Prostate gland (tissue), 2 donors: ENCODE measurements around the gene RAB14. TPM values are rescaled to one million over a fixed set of nuclear protein-coding genes. Genes with fewer than 3 reads are reported as not detected.
A peak's percentile ranks its signal among the peaks of the same experiment; 100 is the strongest.

Experiments
- DNase-seq: peaks from one replicate; pipeline ENCODE4 v3.0.0-alpha.2; 2019; ENCODE audit warnings: low spot score
- H3K27ac ChIP-seq, 2 donors: fragments of 200-600 bp; sonication (generic); 2 replicates each; pipeline ENCODE4 v1.5.1; 2017 to 2019
- H3K27me3 ChIP-seq: fragments of 200-600 bp; sonication (generic); replicated peaks from 2 replicates; pipeline ENCODE4 v1.5.1; 2019; ENCODE audit not compliant: insufficient read depth
- H3K36me3 ChIP-seq, 2 donors: fragments of 200-600 bp; sonication (generic); 1 replicate in 1 of 2; 2 replicates in 1 of 2; pipeline versions ENCODE4 v1.5.1 to v1.8.1; 2017 to 2019
- H3K4me1 ChIP-seq: fragments of 200-600 bp; sonication (generic); replicated peaks from 2 replicates; pipeline ENCODE4 v1.5.1; 2019
- H3K4me3 ChIP-seq, 2 donors: fragments of 200-600 bp; sonication (generic); 2 replicates each; pipeline ENCODE4 v1.5.1; 2017 to 2019
- H3K9me3 ChIP-seq: fragments of 200-600 bp; sonication (generic); 2 replicates; pipeline ENCODE4 v1.5.1; 2017
- CTCF ChIP-seq, 4 experiments: fragments of 200-600 bp in 2 of 4; fragments of 450-650 bp in 2 of 4; sonication (generic) in 2 of 4; IDR thresholded peaks; 1 replicate in 3 of 4; 2 replicates in 1 of 4; pipeline ENCODE4 v1.5.1; 2016 to 2019; ENCODE audit warnings: antibody characterized with exemption in 4 of 4, mild to moderate bottlenecking in 2 of 4, moderate library complexity in 2 of 4
- POLR2A ChIP-seq: fragments of 450-650 bp; IDR thresholded peaks from one replicate; pipeline ENCODE4 v1.6.1; 2016; ENCODE audit warnings: antibody characterized with exemption, mild to moderate bottlenecking
- POLR2AphosphoS5 ChIP-seq: sonication (generic); formaldehyde crosslinking; IDR thresholded peaks from one replicate; pipeline ENCODE4 v1.6.1; 2017; ENCODE audit warnings: antibody characterized with exemption
- WGBS: methylation state at CpG from one replicate; pipeline ENCODE4 v1.1.5; 2018; 5-methylcytosine and 5-hydroxymethylcytosine counted together
- intact Hi-C: fragments of 100-400 bp; cut with DNase I; formaldehyde crosslinking; loops from one replicate; pipeline ENCODE4 v1.14.2; 2022
- total RNA-seq, 2 donors: library from RNA; depleted of rRNA; stranded (reverse); fragments of >200 nt; gene quantifications; one replicate each; pipeline ENCODE4 v1.1.0, GENCODE V29; 2016

The RAB14 gene
- total RNA-seq, 2 donors from 2014 or later, result 42.9 TPM

GRCh38 chr9:121227862-121228261 lies 26.2 kb upstream of the RAB14 start:
- Histone ChIP-seq H3K9me3 (no peaks in the 10 kb centered on the region), H3K4me3 (no peak overlapping the region), H3K4me1 (no peaks in the 10 kb centered on the region), H3K27me3 (no peaks in the 10 kb centered on the region), H3K36me3 (no peaks in the 10 kb centered on the region), H3K27ac (no peak overlapping the region)
- 49% methylated on average over 4 of the region's 4 CpGs for WGBS
- TF ChIP-seq POLR2AphosphoS5, result no peak
- TF ChIP-seq POLR2A, result no peak
- no peak for TF ChIP-seq CTCF (IDR thresholded peaks at IDR 0.05)
- DNase-seq, result no peak
- intact Hi-C loops, result no loop called here

GRCh38 chr9:121226175-121226574 lies 24.5 kb upstream of the RAB14 start:
- H3K27ac ChIP-seq, result no peak overlapping the region
- no peak for DNase-seq
- no peaks in the 10 kb centered on the region for H3K36me3 ChIP-seq
- TF ChIP-seq CTCF (IDR thresholded peaks at IDR 0.05) (no peak), POLR2A (no peak), POLR2AphosphoS5 (no peak)
- H3K4me1 ChIP-seq, result no peaks in the 10 kb centered on the region
- WGBS, result 76% methylated on average over 2 of the region's 2 CpGs
- H3K9me3 ChIP-seq, result no peaks in the 10 kb centered on the region
- no peak overlapping the region for H3K4me3 ChIP-seq
- no peaks in the 10 kb centered on the region for H3K27me3 ChIP-seq
- intact Hi-C loops, result no loop called here

- WGBS, result 73% methylated on average over 5 of the region's 5 CpGs
- H3K36me3 ChIP-seq, result no peaks in the 10 kb centered on the region
- TF ChIP-seq POLR2AphosphoS5, result no peak
- no peak for TF ChIP-seq POLR2A
- TF ChIP-seq CTCF (IDR thresholded peaks at IDR 0.05), result no peak
Observed at GRCh38 chr9:121225240-121225639, 23.6 kb upstream of the RAB14 start.

GRCh38 chr9:121222524-121223171 lies 21.0 kb upstream of the RAB14 start:
- intact Hi-C loops, result no loop called here
- DNase-seq, result no peak
- no peak overlapping the region for H3K27ac ChIP-seq
- H3K36me3 ChIP-seq, result no peaks in the 10 kb centered on the region
- WGBS, result 68% methylated on average over 12 of the region's 12 CpGs
- no peaks in the 10 kb centered on the region for H3K27me3 ChIP-seq
- TF ChIP-seq CTCF (IDR thresholded peaks at IDR 0.05) (peak in 3 of 4 experiments; percentile 41 to 53 (median 52)), POLR2AphosphoS5 (no peak)
- H3K4me3 ChIP-seq, result no peak overlapping the region
- H3K4me1 ChIP-seq, result no peaks in the 10 kb centered on the region
- H3K9me3 ChIP-seq, result no peaks in the 10 kb centered on the region

More at GRCh38 chr9:121225240-121225639, 23.6 kb upstream of the RAB14 start:
- no peak overlapping the region for H3K27ac ChIP-seq
- DNase-seq, result no peak
- intact Hi-C loops, result no loop called here
- no peak overlapping the region for H3K4me3 ChIP-seq
- H3K27me3 ChIP-seq, result no peaks in the 10 kb centered on the region
- no peaks in the 10 kb centered on the region for H3K4me1 ChIP-seq
- no peaks in the 10 kb centered on the region for H3K9me3 ChIP-seq

- H3K36me3 ChIP-seq, result no peaks in the 10 kb centered on the region
- H3K27me3 ChIP-seq, result no peaks in the 10 kb centered on the region
- no peak overlapping the region for H3K27ac ChIP-seq
- intact Hi-C loops, result no loop called here
- WGBS, result 93% methylated on average over 2 of the region's 2 CpGs
- H3K4me3 ChIP-seq, result no peak overlapping the region
- no peak for DNase-seq
- TF ChIP-seq CTCF (IDR thresholded peaks at IDR 0.05) (no peak), POLR2AphosphoS5 (no peak), POLR2A (no peak)
- no peaks in the 10 kb centered on the region for H3K4me1 ChIP-seq
- no peaks in the 10 kb centered on the region for H3K9me3 ChIP-seq
Observed at GRCh38 chr9:121221664-121222055, 20.0 kb upstream of the RAB14 start.
